Retinal pigment epithelial cell (primary cell): Measurements from ENCODE around the gene SMARCE1.

Experiments
- DNase-seq: peaks from one replicate; pipeline ENCODE4 v3.0.0-alpha.2; 2010; ENCODE audit warnings: low read depth
- H3K4me3 ChIP-seq: 2 replicates; pipeline ENCODE4 v1.5.1; 2011; ENCODE audit warnings: mild to moderate bottlenecking, low read length, control low read depth, moderate library complexity
- CTCF ChIP-seq: conservative IDR thresholded peaks from 2 replicates; pipeline ENCODE4 v1.5.1; 2011; ENCODE audit warnings: low read depth, low read length, control low read depth, inconsistent platforms

The SMARCE1 gene

GRCh38 chr17:40582328-40582901, 65.2 kb downstream of the SMARCE1 start:
- TF ChIP-seq CTCF = no peak
- no peak for DNase-seq
- no peak overlapping the region for H3K4me3 ChIP-seq

- H3K4me3 ChIP-seq = no peak overlapping the region
- no peak for DNase-seq
- TF ChIP-seq CTCF = no peak
Observed at GRCh38 chr17:40580140-40580539, 67.5 kb downstream of the SMARCE1 start.

- no peak overlapping the region for H3K4me3 ChIP-seq
- DNase-seq = no peak
- no peak for TF ChIP-seq CTCF
Observed at GRCh38 chr17:40579471-40579870, 68.1 kb downstream of the SMARCE1 start.

GRCh38 chr17:40577611-40578065, 70.0 kb downstream of the SMARCE1 start:
- no peak for TF ChIP-seq CTCF
- DNase-seq = no peak
- H3K4me3 ChIP-seq = no peak overlapping the region

GRCh38 chr17:40576113-40576740, 71.4 kb downstream of the SMARCE1 start:
- no peak overlapping the region for H3K4me3 ChIP-seq

More at GRCh38 chr17:40576113-40576740, 71.4 kb downstream of the SMARCE1 start:
- DNase-seq = no peak
- no peak for TF ChIP-seq CTCF
